ENCODE measurements around the gene ACTN3.

- TF ChIP-seq CTCF (conservative IDR thresholded peaks at IDR 0.05; ENCODE audit: low read length) (no peak), EZH2phosphoT487 (IDR thresholded peaks at IDR 0.05; ENCODE audit: borderline replicate concordance, low read depth, low read length) (no peak)
Measured at GRCh38 chr11:66595245-66595904, 48.7 kb downstream of the ACTN3 start.
